ENCODE measurements around the gene NLRP6.

Gene NLRP6

GRCh38 chr11:249062-249461 is 29.1 kb upstream of the NLRP6 start:
- no peaks in the 10 kb centered on the region for H3K9me3 Mint-ChIP-seq
- H3K27ac Mint-ChIP-seq: peak overlapping the region; percentile 9

GRCh38 chr11:250274-250673 is 27.9 kb upstream of the NLRP6 start:
- no peak overlapping the region for H3K4me3 Mint-ChIP-seq

More at GRCh38 chr11:249062-249461, 29.1 kb upstream of the NLRP6 start:
- no peak for DNase-seq
- H3K4me1 Mint-ChIP-seq: peaks cover 6% of the 10 kb centered on the region
- H3K27me3 Mint-ChIP-seq (ENCODE audit: low read depth, poor library complexity): peaks cover 2% of the 10 kb centered on the region
- peaks cover 72% of the 10 kb centered on the region for H3K36me3 Mint-ChIP-seq (ENCODE audit: low read depth)
- TF ChIP-seq CTCF (IDR thresholded peaks at IDR 0.05): no peak
- H3K4me3 Mint-ChIP-seq: no peak overlapping the region

GRCh38 chr11:250740-251299 is 27.4 kb upstream of the NLRP6 start:
- TF ChIP-seq CTCF (IDR thresholded peaks at IDR 0.05): peak; percentile 72
- peak; percentile 77 for DNase-seq
- no peaks in the 10 kb centered on the region for H3K9me3 Mint-ChIP-seq

More at GRCh38 chr11:250274-250673, 27.9 kb upstream of the NLRP6 start:
- Mint-ChIP-seq H3K9me3 (no peaks in the 10 kb centered on the region), H3K27me3 (ENCODE audit: low read depth, poor library complexity) (peaks cover 2% of the 10 kb centered on the region), H3K27ac (no peak overlapping the region), H3K36me3 (ENCODE audit: low read depth) (peaks cover 63% of the 10 kb centered on the region), H3K4me1 (peaks cover 6% of the 10 kb centered on the region)
- no peak for DNase-seq
- TF ChIP-seq CTCF (IDR thresholded peaks at IDR 0.05): no peak

DNA sequence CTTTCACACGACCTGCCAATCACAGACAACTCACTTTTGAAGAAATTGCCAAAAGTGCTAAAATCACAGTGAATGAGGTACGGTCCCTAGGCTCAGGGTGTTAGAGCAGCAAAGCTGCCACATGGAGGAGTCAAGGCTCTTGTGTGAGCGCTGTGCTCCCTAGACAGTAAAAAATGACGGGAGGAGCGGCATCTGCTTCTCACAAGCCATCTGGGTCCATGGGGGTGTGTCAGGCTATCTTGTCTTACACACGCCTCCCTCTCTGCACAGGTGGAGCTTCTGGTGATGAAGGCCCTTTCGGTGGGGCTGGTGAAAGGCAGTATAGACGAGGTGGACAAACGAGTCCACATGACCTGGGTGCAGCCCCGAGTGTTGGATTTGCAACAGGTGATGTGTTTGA is 26.7 kb upstream of the NLRP6 start:
- no peak for DNase-seq

More at GRCh38 chr11:250740-251299, 27.4 kb upstream of the NLRP6 start:
- peaks cover 58% of the 10 kb centered on the region for H3K36me3 Mint-ChIP-seq (ENCODE audit: low read depth)
- no peak overlapping the region for H3K4me3 Mint-ChIP-seq
- peaks cover 2% of the 10 kb centered on the region for H3K27me3 Mint-ChIP-seq (ENCODE audit: low read depth, poor library complexity)
- peak overlapping the region; percentile 82 for H3K27ac Mint-ChIP-seq
- H3K4me1 Mint-ChIP-seq: peaks cover 6% of the 10 kb centered on the region

GRCh38 chr11:252666-253065 is 25.5 kb upstream of the NLRP6 start:
- H3K9me3 Mint-ChIP-seq: no peaks in the 10 kb centered on the region
- H3K27ac Mint-ChIP-seq: no peak overlapping the region
- peaks cover 43% of the 10 kb centered on the region for H3K36me3 Mint-ChIP-seq (ENCODE audit: low read depth)
- no peak overlapping the region for H3K4me3 Mint-ChIP-seq
- peaks cover 2% of the 10 kb centered on the region for H3K27me3 Mint-ChIP-seq (ENCODE audit: low read depth, poor library complexity)
- no peak for TF ChIP-seq CTCF (IDR thresholded peaks at IDR 0.05)
- no peak for DNase-seq
- H3K4me1 Mint-ChIP-seq: peaks cover 11% of the 10 kb centered on the region

More for the DNA sequence above, 26.7 kb upstream of the NLRP6 start:
- Mint-ChIP-seq H3K4me3 (no peak overlapping the region), H3K36me3 (ENCODE audit: low read depth) (peaks cover 52% of the 10 kb centered on the region), H3K9me3 (no peaks in the 10 kb centered on the region), H3K27me3 (ENCODE audit: low read depth, poor library complexity) (peaks cover 2% of the 10 kb centered on the region), H3K27ac (no peak overlapping the region), H3K4me1 (peaks cover 6% of the 10 kb centered on the region)
- TF ChIP-seq CTCF (IDR thresholded peaks at IDR 0.05): no peak
